ENCODE measurements around the gene HS6ST2.

Gene HS6ST2

GRCh38 chrX:132631579-132632232 is 326.7 kb downstream of the HS6ST2 start:
- in situ Hi-C loops (cut with MboI; ENCODE audit: low sequenced_read_pairs), result no loop called here

DNA sequence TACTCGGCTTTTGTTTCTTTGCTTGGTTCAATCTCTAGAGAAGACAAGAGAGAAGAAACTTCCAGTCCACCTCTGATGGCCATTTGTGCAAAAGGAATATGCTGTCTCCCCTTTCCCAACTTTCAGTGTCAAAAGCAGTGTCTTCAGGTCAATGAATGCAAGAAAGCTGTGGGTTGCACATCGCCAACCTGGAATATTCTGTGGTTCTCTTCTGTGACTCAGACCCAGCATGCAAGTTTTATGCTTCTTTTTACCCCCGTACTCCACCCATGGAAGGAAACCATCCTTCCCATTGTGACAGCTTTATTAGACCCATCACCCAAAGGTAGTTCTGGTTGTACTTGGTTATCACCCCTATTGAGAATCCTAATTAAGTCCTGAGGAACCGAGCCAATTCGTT is 334.0 kb downstream of the HS6ST2 start:
- in situ Hi-C loops (cut with MboI; ENCODE audit: low sequenced_read_pairs), result loop anchor here (25.0 kb wide), 1 partner anchor 787 kb away; no protein-coding TSS in a partner anchor

DNA sequence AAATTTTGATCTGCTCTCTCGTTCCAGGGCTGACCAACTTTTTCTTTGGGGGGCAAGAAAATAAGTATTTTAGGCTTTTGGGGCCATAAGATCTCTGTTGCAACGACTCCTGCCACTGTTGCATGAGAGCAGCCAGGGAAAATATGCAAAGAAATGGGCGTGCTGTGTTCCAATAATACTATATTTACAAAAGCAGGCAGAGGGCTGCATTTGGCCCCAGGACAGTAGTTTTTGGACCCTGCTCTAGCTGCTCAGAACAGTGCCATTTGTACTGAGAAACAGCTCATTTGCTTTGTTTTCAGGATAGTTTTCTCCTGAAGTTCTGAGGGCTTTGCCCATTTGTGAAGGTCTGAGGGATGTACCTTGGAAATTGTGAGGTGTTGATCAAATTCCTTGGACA is 334.5 kb downstream of the HS6ST2 start:
- in situ Hi-C loops (cut with MboI; ENCODE audit: low sequenced_read_pairs), result loop anchor here (25.0 kb wide), 1 partner anchor 787 kb away; no protein-coding TSS in a partner anchor

DNA sequence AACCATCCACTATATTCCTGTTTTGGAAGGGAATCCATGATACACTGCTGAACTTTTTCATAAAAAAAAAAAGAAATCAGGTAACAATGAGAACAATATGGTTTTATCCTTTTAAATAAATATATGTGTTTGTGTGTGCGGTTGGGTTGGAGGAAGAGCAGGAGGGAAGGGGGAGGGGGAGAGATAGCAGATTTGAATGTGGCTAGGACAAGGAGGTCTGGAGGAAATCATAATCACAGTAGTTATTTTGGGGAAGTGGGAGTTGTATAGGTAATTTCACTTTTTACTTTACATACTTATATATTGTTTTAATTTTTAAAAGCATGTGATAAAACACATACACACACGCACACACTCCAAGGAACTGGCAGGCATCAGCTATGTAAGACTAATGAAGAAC is 335.1 kb downstream of the HS6ST2 start:
- in situ Hi-C loops (cut with MboI; ENCODE audit: low sequenced_read_pairs), result loop anchor here (25.0 kb wide), 1 partner anchor 786 kb away; no protein-coding TSS in a partner anchor

GRCh38 chrX:132622130-132622529 is 336.3 kb downstream of the HS6ST2 start:
- in situ Hi-C loops (cut with MboI; ENCODE audit: low sequenced_read_pairs), result loop anchor here (25.0 kb wide), 1 partner anchor 785 kb away; no protein-coding TSS in a partner anchor

DNA sequence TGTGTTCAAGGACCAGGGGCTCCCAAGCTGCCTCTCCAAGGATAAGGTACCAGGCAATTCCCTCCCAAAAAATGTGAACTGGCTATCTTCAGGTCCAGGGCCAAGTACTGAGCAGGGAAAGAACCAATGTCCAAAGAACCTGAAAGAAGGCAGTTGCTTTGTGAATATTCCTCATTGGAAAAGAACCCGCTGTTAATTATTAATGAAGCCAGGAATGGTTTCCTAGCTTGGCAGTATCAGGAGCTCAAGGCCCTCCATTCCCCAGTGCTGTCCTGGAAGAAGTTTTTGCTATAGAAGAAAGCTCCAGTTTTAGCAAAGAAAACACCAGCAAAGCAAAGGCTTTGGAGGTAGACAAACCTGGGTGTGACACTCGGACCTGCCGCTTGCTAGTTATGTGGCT is 339.6 kb downstream of the HS6ST2 start:
- in situ Hi-C loops (cut with MboI; ENCODE audit: low sequenced_read_pairs), result loop anchor here (10.0 to 25.0 kb wide), 2 partner anchors 324 to 782 kb away; no protein-coding TSS in a partner anchor

DNA sequence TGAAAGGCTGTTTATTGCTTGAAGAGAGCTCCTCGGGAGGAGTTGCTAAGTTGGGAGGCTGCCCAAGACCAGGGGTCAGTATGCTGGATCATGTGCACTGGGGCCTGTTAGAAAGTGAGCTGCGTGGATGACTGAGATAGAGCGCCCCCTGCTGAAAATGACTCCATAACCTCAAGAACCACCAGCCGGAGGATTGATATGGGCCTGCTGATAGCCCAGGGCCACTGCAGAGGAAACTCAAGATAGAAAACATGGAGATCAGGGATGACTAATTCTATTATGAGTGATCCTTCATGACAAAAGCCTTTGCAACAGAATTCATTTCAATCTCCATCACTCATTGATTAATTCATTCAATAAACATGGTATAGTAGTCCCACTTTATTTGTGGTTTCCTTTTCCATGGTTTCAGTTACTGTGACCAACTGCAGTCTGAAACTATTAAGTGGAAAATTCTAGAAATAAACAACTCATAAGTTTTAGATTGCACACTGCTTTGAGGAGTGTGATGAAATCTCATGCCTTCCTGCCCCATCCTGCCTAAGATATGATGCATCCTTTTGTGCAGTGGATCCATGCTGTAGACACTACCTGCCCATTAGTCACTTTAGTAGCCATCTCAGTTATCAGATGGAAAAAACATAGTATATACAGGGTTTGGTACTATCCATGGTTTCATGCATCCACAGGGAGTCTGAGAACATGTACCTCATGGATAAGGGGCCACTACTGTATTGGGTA is 342.9 kb downstream of the HS6ST2 start:
- in situ Hi-C loops (cut with MboI; ENCODE audit: low sequenced_read_pairs), result loop anchor here (10.0 to 25.0 kb wide), 2 partner anchors 321 to 778 kb away; no protein-coding TSS in a partner anchor

DNA sequence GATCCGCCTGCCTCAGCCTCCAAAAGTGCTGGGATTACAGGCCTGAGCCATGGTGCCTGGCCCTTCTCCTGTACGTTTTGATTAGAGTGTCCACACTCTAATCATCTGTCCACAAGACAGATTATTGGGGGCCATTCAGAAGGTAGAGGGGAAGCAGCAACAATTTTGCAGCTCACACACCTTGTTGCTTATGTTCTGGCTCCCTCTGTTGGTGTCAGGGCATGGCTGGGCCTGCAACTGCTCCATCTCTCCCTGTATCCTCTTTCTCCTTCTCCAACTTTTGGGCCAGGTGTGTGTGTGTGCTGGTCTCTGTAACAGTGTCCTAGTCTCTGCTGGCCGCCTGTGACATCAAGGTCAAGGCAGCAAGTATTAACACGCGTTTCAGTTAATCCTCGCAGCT is 344.1 kb downstream of the HS6ST2 start:
- in situ Hi-C loops (cut with MboI; ENCODE audit: low sequenced_read_pairs), result loop anchor here (10.0 to 25.0 kb wide), 2 partner anchors 319 to 777 kb away; no protein-coding TSS in a partner anchor

GRCh38 chrX:132613801-132614200 is 344.6 kb downstream of the HS6ST2 start:
- in situ Hi-C loops (cut with MboI; ENCODE audit: low sequenced_read_pairs), result loop anchor here (10.0 to 25.0 kb wide), 2 partner anchors 319 to 776 kb away; no protein-coding TSS in a partner anchor

DNA sequence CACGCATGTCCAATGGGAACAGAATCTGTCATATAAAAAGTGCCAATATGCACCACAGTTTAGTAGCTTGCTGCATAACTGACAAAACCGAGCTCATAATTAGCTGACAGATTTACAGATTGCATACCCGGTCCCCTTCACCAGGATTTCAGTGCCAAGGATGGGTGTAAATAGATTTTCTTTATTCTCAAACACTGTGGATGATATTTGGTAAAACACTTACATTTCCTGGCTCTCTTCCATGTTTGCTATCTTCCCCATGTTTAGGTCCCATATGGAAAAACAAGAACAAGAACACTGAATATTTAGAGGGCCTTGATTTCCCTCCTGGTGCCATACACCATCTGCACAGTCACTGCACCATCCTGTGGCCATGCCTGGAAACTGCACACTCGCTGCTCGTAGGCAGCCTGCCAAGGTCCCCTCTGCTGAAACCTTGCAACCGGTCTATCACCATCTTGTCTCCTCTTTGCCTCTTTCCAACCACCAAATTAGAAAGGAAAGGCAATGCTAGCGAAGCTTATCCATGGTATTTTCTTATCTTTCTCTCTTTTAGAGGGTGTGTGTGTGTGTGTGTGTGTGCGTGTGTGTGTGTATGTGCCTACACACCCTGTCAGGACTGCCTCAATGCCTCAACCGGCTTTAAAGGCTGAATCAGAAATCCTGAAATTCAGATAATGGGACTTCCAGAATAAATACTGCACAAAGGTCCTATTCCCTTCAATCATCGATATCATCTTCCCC is 345.4 kb downstream of the HS6ST2 start:
- in situ Hi-C loops (cut with MboI; ENCODE audit: low sequenced_read_pairs), result loop anchor here (10.0 to 25.0 kb wide), 2 partner anchors 318 to 776 kb away; no protein-coding TSS in a partner anchor

DNA sequence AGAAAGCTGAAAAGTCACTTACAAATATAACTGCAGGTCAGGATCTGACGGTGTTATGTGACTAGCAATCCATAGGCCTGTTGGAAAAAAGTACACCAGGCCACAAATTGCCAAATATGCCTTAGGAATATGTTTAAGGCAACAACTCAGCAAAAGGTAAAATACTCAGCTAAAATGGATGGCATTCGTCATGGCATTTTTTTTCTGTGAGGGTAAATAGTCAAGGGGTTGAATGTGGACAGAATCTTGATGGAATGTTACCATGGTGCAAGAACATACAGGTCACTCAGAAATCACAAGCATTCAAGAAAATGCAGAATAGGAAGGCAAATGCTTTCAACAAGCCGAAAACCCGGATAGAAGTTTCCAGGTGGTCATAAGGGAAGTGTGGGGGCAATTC is 347.9 kb downstream of the HS6ST2 start:
- in situ Hi-C loops (cut with MboI; ENCODE audit: low sequenced_read_pairs), result loop anchor here (10.0 to 25.0 kb wide), 2 partner anchors 316 to 773 kb away; no protein-coding TSS in a partner anchor

DNA sequence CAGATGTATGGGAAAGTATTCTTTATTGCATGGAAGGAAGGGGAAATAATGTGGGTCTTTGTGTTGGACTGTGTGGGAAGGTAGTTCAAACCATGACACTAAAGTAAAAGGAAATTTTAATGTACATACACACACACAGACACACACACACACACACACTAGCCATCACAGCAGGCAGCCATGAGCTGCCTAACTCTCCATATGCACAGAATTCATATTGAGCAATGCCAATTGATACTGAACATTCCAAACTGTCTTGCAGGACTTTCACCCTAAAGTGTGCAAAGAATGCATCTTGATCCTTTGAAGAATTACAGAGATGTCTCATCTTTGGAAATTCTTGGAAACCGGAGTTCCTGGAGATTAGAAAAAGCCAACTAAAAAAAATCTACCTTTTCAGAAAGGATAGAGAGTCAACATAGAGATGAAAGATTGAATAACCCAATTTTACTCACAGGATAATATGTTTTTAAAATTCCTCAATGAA is 349.0 kb downstream of the HS6ST2 start:
- in situ Hi-C loops (cut with MboI; ENCODE audit: low sequenced_read_pairs), result loop anchor here (25.0 kb wide), 1 partner anchor 772 kb away; no protein-coding TSS in a partner anchor

DNA sequence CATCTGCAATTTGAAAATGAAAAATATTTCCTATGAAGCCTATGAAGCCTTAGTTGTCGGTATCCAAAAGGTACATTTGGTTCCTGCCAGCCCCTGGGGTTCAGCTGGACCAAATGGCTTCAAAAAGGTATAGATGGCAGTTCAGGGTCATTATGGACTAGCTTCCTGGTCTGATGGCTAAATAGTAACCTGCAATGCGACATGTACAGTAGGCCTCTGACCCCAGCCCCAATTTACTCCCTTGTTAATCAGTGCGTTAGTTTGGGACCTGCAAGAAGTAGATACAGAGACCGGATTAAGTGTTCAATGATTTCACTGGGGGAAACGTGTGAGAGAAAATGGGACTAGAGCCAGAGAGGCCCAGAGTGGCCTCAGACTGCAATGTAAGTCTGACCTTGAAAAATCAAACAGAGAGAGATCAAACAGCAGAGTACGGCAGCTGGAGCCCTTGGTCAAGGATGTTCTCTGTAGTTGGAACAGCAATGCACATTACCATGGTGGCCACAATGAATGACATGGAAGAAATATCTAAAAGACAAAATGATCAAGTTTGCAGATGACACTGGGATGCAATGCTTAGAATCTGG is 354.6 kb downstream of the HS6ST2 start:
- in situ Hi-C loops (cut with MboI; ENCODE audit: low sequenced_read_pairs), result loop anchor here (25.0 kb wide), 1 partner anchor 766 kb away; no protein-coding TSS in a partner anchor

DNA sequence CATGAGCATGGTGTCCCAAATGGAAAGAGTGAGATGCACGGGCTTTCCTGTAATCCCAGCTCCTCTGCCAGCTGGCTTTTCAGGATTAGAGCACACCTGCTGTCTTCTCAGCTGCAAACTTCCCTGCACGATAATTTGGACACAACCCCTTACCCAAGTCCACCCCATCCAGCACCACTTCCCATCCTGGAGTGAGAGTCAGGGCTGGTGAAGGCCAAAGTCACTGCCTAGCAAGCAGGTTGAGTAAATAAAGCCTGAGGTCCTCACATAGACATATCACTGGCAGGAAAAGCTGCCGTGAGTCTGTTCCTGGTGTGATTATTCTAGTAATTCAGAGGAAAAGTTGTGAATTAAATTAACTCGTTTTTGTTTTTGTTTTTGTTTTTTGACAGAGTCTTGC is 355.7 kb downstream of the HS6ST2 start:
- in situ Hi-C loops (cut with MboI; ENCODE audit: low sequenced_read_pairs), result loop anchor here (25.0 kb wide), 1 partner anchor 765 kb away; no protein-coding TSS in a partner anchor

DNA sequence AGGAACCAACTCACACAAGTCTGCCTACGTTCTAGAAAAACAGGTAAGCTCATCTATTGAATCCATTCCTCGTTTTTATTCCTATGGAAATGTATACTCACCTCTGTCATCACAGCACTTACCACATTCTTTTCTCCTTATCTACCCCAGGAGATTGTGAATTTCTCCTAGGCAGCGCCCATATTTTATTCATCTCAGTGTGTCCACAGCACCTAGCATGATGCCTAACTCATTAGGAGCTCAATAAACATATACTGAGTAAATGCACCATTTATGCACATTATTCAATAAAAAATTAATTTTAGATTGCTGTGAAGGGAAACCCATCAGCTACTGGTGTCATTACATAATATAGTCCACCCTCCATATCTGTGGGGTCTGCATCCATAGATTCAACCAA is 363.4 kb downstream of the HS6ST2 start:
- in situ Hi-C loops (cut with MboI; ENCODE audit: low sequenced_read_pairs), result no loop called here

DNA sequence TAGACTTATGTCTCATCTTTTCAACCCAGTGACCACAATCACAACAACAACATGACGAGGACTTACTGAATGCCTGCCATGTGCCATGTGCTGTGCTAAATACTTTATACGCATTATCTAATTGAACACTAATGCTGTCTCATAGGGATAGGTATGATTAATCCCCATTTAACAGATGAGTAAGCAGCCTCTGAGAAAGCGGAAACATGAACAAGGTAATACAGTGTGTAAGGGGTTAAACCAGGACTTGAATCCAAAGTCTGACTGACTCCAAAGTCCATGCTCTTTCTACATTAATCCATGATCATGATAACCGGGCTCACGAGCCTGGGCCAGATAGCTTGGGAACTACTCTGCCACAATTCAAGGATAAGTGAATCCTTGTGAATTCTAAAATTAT is 364.3 kb downstream of the HS6ST2 start:
- in situ Hi-C loops (cut with MboI; ENCODE audit: low sequenced_read_pairs), result no loop called here

- in situ Hi-C loops (cut with MboI; ENCODE audit: low sequenced_read_pairs), result no loop called here
These were observed 365.5 kb downstream of the HS6ST2 start for GRCh38 chrX:132592880-132593279.

DNA sequence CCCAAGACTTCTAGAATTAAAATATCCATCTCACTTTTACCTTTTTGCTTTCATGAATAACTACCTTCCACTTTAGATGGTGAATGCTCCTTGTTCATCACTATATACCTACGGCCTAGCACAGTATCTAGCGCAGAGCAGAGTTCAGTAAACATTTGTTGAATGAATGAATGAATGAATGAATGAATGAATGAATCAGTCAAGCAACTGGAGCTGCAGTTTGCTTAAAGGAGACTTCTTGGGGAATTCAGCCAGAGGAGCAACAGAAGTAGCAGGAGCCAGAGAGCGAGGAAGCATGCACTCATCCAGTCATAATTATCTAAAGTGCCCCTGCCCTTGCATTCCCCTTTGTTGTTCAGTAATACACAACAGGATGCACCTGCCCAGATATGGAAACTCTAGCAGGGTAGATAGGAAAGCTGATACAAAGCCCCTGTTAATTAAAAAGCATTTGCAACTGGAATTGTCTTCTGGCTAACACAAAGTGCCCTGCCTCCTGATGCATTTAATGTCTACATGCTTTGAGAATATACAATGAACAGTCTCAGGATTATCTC is 366.6 kb downstream of the HS6ST2 start:
- in situ Hi-C loops (cut with MboI; ENCODE audit: low sequenced_read_pairs), result no loop called here

GRCh38 chrX:132590350-132591026 is 367.9 kb downstream of the HS6ST2 start:
- in situ Hi-C loops (cut with MboI; ENCODE audit: low sequenced_read_pairs), result no loop called here

All from HL-60/S4 (cell line).